NCI-H460 (cell line): ENCODE data around the gene ALK. TPM values are rescaled to one million over a fixed set of nuclear protein-coding genes. Genes with fewer than 3 reads are reported as not detected.

Experiments used
- DNase-seq: peaks from one replicate; pipeline ENCODE4 v3.0.0-alpha.2; 2016; ENCODE audit warnings: low read depth; ENCODE audit errors: extremely low read depth
- total RNA-seq: library from RNA; depleted of rRNA; stranded (reverse); fragments of >200 nt; shearing (Covaris generic); gene quantifications from 2 replicates; pipeline ENCODE4 v1.2.3, GENCODE V29; 2014

The ALK gene
- total RNA-seq, 1 experiment from 2014 or later: 0.02 TPM

GRCh38 chr2:29559578-29559977 is 361.8 kb downstream of the ALK start:
- no peak for DNase-seq

DNA sequence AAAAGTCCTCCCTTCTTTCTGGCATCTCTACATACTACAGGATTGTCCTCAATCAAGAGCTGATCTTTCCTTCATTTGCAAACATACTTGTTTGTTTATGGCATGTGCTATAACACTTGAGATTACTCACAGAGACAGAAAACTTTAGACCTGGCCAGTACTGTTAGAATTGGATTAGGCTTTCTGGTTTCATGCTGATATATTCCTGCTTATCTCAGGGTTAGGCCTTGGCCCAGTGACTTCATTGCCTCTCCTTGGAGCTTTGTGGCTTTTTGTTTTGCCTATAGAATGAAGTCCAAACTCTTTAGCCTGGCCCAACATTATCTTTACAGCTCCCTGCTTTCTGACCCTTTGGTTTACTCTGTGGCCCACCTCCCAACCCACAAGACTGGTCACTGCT is 363.3 kb downstream of the ALK start:
- DNase-seq: no peak

DNA sequence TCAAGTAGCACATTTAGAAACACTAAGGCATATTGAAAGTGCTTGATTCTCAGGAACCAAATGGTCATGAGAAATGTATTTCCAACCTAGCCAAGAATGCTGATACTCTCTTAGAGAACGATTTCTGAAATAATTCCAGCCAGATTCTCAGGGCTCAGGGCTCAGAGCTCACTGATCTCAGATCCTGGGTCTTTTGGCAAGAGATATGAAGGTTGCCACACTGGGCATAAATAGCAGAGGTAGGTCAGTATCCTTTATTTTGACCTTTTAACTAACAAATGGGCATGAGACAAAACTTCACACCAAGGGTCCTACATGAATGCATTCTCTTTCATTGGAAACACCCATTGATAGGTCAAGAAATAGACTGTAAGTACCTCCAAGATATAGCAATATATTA is 364.1 kb downstream of the ALK start:
- DNase-seq: no peak

- DNase-seq: no peak
These were observed 372.4 kb downstream of the ALK start for GRCh38 chr2:29549069-29549380.

GRCh38 chr2:29544917-29545316 is 376.5 kb downstream of the ALK start:
- no peak for DNase-seq

- no peak for DNase-seq
These were observed 377.4 kb downstream of the ALK start for GRCh38 chr2:29544031-29544430.

DNA sequence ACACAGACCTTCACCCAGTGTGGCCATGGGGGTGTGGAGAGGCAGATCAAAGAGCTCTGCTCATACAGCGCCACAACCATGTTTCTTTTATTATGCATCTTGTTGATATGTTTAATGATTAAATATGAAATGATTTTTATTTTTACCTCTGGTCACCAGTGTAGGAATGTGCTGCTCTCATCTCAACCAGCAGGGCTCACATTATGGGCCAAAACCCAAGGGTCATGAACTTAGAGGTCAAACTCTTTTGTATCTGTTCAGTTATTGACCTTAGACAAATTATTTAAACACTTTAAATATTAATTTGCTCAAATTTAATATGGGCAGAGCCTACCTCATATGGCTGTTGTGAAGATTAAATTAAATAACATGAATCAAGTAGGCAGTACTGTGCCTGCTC is 386.2 kb downstream of the ALK start:
- no peak for DNase-seq

DNA sequence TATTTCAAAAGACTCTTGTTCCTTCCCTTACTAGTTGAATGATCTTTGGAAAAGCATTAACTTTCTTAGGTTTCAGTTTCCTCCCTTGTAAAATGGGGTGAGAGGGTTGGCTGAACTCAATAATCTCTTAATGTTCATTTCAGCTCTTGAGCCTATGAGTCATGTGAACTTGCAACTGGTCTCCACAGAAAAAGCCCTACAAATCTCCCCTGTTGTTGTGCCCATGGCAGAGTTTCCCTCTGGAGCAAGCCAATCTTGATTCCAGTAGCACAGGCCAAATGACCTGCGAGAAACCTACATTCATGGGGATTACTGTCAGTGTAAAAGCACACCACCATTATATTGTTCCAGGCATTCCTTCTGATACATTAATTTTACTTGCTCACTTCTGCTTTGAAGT is 388.9 kb downstream of the ALK start:
- no peak for DNase-seq

GRCh38 chr2:29531626-29532025 is 389.8 kb downstream of the ALK start:
- DNase-seq: no peak

- DNase-seq: no peak
These were observed 391.1 kb downstream of the ALK start for GRCh38 chr2:29530281-29530680.

DNA sequence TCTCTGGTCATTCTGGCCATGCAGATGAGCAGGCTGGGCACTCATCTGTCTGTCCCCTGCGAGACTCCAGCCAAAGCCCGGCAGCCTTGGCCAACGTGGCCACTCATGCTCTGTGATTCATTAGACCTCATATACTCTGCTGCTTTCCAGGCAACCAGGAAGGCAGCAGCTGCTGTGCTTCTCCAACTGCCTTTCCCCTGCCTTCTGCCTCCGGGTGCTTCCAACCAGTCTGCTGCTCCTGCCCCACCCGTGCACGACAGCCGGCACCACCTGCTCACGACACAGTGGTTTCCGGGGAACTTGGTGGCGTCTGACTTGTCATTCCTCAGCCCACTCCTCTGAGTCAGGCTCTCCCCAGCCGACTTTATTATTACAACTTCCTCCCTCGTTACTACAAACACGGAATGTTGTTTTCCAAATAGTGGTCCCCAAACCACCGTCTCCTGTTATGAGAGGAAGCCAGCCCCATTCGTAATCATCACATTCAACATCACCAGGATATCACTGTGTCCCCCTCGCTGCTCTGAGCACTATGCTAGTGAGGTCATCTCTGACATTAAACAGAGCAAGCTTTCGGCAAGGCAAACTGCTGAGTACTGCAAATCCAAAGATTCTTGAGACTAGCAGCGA is 392.4 kb downstream of the ALK start:
- DNase-seq: no peak

DNA sequence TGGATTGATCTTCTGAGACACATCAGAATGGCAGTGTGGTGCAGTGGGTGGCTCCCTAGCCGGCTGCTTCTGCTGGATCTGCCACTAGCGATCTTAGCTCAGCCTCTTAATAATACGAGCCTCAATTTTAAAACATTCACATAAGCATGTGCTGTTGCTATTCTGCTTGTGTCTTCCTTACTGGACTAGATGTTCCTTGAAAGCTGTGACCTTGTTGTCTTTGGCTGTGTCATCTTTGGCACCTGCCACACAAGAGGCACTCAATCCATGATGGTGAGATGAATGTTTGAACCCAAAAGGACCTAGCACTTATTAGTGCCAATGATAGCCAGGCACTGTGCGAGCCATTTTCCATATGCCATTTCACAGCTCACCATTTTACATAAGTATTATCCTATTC is 393.0 kb downstream of the ALK start:
- DNase-seq: no peak

DNA sequence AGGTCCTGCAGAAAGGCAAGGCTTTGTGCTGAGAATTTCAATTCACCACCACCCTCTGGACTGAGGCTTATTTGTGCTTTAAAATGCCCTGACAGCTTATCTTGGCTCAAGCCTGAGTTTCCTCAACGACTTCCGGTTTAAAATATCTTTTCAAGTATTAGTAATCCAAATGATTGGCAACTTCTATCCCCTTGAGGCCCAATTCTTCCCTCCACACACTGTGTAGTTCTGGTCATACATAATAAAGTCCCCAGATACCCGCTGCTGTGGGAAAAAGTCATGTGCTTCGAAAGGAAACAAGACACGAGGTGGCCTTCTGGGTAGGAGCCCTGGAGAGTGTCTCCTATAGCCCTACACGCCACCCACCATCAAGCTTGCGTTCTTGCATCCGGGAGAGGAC is 393.4 kb downstream of the ALK start:
- DNase-seq: no peak

DNA sequence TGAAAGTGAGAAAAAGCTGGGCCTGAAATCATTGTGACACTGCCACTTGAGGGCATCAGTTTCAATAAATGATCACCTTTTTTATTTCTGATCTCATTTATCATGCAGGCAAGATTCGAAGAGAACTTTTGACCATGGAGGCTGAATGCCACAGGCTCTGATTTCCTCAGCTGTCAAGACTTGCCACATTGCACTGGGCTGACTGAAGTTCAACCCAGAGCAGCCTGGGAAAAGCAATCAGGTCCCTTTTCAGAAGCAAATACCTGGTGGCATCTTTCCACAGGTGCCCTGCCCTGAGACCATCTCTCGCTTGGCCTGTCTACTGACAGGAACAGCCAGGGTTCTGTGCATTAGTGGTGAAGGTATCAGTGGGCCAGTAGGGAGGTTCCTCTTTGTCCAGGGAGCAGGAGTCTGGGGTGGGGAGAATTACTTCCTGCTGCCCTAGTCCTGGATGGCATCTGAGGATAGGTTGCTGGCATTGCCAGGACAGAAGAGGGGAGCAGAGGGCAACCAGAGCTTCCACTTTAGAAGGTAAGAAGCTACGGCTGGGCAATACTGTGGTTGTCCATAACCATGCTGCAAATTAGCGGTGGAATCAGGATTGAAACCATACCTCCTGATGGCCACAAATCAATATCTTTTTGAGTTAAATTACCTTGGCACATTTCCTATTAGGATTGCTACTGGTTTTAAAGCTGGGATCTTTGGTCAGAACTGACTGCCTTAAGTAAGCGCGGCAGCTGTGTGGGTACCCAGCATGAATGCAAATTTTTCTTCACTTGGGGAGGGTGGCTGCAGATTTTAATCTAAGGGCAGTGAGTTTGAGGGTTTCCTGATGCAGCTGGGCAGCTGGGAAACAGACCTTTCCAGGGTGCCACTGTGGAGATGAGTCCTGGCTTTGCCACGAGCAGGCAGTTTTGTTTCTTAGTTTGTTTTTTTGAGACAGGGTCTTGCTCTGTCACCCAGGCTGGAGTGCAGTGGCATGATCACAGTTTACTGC is 394.5 kb downstream of the ALK start:
- no peak for DNase-seq

DNA sequence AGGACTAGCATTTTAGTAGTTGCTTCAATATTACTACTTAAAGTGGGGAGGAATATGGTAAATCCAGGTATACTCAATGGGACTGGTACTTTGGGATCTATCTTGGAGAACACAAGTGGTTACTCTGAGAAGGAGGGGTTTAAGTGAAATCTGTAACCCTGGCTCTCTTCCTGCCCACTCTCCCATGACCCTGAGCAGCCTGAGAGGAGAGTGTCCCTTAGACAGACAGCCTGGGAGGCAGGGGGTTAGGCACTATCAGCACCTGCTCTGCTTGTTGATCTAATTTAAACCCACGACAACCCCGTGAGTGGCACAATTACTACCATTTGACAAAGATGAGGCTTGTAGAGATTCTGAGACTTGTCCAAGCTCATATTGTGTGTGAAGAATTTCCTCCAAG is 395.5 kb downstream of the ALK start:
- DNase-seq: no peak

DNA sequence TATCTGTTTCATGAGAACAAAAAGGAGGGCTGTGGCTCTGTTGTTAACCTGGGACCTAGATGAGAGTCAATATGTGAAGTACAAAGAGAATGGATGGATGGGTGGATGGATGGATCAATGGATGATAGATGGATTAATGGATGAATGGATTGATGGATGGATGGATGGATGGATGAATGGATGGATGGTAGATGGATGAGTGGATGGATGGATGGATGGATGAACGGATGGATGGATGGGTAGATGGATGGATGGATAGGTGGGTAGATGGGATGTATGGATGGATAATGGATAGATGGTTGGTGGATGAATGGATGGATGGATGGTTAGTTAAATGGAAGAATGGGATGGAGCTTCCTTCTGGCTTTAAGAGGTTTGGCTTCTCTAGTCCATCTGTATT is 396.7 kb downstream of the ALK start:
- DNase-seq: no peak

- no peak for DNase-seq
These were observed 398.3 kb downstream of the ALK start for GRCh38 chr2:29522951-29523669.

- no peak for DNase-seq
These were observed 401.4 kb downstream of the ALK start for GRCh38 chr2:29520001-29520400.

GRCh38 chr2:29519338-29519925 is 402.0 kb downstream of the ALK start:
- no peak for DNase-seq

- DNase-seq: no peak
These were observed 402.6 kb downstream of the ALK start for GRCh38 chr2:29518646-29519337.

DNA sequence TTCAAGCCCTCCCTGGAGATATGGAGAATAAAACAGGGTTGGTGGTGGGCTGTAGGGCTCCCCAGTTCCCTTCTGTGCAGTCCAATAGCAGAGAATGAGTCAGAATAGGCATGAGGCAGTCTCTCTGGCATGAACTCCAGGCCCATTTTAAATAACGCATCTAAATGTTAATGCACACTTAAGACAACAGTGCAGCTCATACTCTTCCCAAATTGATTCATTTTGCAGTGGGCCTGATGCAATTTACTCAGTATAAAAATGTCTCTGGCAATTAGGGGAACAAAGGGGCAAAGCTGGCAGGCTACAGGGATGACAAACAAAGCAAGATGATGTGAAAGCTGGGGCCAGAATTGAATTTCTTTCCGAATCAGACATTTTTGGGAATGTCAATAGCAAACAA is 403.4 kb downstream of the ALK start:
- no peak for DNase-seq
